K562 (cell line): ENCODE measurements around the gene TFB2M. TPM values are rescaled to one million over a fixed set of nuclear protein-coding genes. Genes with fewer than 3 reads are reported as not detected.

Experiments used
- ARHGAP35 ChIP-seq: fragments of 450-650 bp; IDR thresholded peaks from 2 replicates; pipeline ENCODE4 v1.6.1; 2018; ENCODE audit not compliant: partially characterized antibody
- NR2C2 ChIP-seq, 2 experiments: fragments of 200-800 bp in 1 of 2; sonication (Bioruptor generic) in 1 of 2; sonication (generic) in 1 of 2; formaldehyde crosslinking in 1 of 2; IDR thresholded peaks; 2 replicates each; pipeline versions ENCODE4 v1.6.1 to v1.8.0; 2016 to 2022; ENCODE audit warnings: mild to moderate bottlenecking in 1 of 2, missing compliant biosample characterization in 1 of 2, missing genetic modification characterization in 1 of 2, missing genetic modification reagents in 1 of 2
- PTBP1 ChIP-seq: fragments of 200-400 bp; formaldehyde crosslinking; IDR thresholded peaks from 2 replicates; pipeline ENCODE4 v1.6.1; 2017; ENCODE audit warnings: low read depth, low read length
- RHOXF2B ChIP-seq: fragments of 250-450 bp; sonication (Bioruptor Pico); conservative IDR thresholded peaks from 2 replicates; pipeline ENCODE4 v1.5.1; 2021
- SETDB1 ChIP-seq: IDR thresholded peaks from one replicate; pipeline ENCODE4 v1.6.1; 2012; ENCODE audit warnings: low read length, control low read depth, inconsistent platforms
- SLC30A9 ChIP-seq: fragments of 250-450 bp; sonication (Bioruptor Pico); IDR thresholded peaks from 2 replicates; pipeline ENCODE4 v1.8.0; 2022; ENCODE audit warnings: mild to moderate bottlenecking, moderate library complexity
- SOX6 ChIP-seq: fragments of 450-650 bp; IDR thresholded peaks from 2 replicates; pipeline ENCODE4 v1.6.1; 2014; ENCODE audit warnings: mild to moderate bottlenecking
- polyA plus RNA-seq, 8 experiments: library from polyadenylated mRNA; depleted of rRNA in 4 of 8; stranded (reverse) in 5 of 8; unstranded in 3 of 8; fragments of >200 nt; fragmentation: Nextera tagmentation in 2 of 8; fragmentation: Illumina TruSeq in 1 of 8; extraction: Ambion mirVana in 2 of 8; extraction: Trizol in 1 of 8; gene quantifications; 2 replicates each; pipeline versions ENCODE4 v1.2.1 to v1.2.3, GENCODE V29; 2011 to 2014; ENCODE audit warnings: inconsistent platforms in 1 of 8, missing spikeins in 1 of 8
- total RNA-seq, 7 experiments: library from RNA; depleted of rRNA in 6 of 7; stranded (reverse); fragments of >200 nt in 6 of 7; fragmentation: Illumina TruSeq in 2 of 7; extraction: Trizol in 2 of 7; gene quantifications; 2 replicates each; pipeline versions ENCODE4 v1.2.1 to v1.2.3, GENCODE V29; 2011 to 2021; ENCODE audit warnings: low replicate concordance in 1 of 7
- TF ChIP-seq, protein P1 (sequence below): fragments of 150-350 bp; IDR thresholded peaks from 2 replicates; pipeline ENCODE4 v1.6.1; 2014; ENCODE audit warnings: low read depth, mild to moderate bottlenecking, low read length, borderline replicate concordance

The TFB2M gene
- total and polyA plus RNA-seq, 9 of the 15 experiments (the other 6 are each of a cell fraction or from before 2014, with no cell fraction given), result 55.1 to 162 (median 70.6) TPM

DNA sequence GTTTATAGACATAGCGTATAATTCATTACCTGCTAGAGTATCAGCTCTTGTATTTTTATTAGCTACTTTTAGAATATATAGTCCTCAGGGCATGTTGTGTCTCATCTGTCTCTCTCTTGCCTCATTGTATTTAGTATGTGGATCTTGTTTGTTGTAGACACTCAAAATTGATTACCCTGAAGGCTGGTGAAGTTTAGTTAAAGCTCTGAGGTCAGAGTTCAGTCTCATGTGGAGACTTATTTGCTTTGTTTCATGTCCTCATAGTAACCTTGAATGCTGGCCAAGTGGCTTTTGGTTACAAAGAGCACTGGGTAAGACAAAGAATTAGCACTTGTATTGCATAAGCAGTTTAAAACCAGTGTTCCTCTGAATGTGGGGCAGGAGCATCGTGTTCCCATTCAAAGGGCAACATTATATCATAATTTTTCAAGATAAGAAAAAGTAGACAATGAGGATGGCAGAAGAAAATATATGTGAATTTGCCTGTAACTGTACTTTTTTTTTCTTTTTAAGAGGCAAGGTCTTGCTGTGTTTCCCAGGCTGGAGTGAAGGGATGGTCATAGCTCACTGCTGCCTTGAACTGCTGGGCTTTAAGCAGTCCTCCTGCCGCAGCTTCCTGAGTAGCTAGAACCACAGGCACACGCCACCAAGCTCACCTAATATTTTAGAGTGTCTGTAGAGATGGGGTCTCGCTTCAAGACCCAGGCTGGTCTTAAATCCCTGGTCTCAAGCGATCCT lies 17.6 kb upstream of the TFB2M start (continued):
- TF ChIP-seq SLC30A9 (no peak), NR2C2 (CRISPR knock-in tag; IDR thresholded peaks at IDR 0.05) (no peak), NR2C2 (tag; IDR thresholded peaks at IDR 0.05) (peak; percentile 85), RHOXF2B (CRISPR knock-in tag) (no peak), SETDB1 (no peak), ARHGAP35 (no peak), PTBP1 (no peak), SOX6 (peak; percentile 37; the same call in 1 of the 2 replicates)
- TF ChIP-seq, protein P1, sequence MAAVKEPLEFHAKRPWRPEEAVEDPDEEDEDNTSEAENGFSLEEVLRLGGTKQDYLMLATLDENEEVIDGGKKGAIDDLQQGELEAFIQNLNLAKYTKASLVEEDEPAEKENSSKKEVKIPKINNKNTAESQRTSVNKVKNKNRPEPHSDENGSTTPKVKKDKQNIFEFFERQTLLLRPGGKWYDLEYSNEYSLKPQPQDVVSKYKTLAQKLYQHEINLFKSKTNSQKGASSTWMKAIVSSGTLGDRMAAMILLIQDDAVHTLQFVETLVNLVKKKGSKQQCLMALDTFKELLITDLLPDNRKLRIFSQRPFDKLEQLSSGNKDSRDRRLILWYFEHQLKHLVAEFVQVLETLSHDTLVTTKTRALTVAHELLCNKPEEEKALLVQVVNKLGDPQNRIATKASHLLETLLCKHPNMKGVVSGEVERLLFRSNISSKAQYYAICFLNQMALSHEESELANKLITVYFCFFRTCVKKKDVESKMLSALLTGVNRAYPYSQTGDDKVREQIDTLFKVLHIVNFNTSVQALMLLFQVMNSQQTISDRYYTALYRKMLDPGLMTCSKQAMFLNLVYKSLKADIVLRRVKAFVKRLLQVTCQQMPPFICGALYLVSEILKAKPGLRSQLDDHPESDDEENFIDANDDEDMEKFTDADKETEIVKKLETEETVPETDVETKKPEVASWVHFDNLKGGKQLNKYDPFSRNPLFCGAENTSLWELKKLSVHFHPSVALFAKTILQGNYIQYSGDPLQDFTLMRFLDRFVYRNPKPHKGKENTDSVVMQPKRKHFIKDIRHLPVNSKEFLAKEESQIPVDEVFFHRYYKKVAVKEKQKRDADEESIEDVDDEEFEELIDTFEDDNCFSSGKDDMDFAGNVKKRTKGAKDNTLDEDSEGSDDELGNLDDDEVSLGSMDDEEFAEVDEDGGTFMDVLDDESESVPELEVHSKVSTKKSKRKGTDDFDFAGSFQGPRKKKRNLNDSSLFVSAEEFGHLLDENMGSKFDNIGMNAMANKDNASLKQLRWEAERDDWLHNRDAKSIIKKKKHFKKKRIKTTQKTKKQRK, result no peak
